Measurements from ENCODE around the gene PPP2R2C.

PPP2R2C gene

DNA sequence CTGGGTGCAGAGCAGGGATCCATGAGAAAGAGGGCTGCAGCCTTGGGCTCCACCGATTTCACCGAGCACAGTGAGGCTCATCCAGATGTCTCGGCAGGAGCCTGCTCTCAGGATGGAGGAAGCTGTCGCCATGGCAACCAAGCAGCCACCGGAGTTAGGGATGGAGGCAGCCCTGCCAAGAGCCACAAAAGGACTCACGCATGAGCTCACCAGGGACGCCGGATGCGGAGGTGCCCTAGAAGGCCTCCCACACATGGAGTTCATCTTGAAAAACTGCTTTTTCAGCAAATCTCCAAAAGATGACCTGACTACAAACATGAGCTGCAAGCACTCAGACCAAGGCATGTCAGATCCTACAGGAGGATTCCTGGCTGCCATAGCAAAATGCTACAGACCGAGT, 112.0 kb downstream of the PPP2R2C start:
- no peak for DNase-seq

DNA sequence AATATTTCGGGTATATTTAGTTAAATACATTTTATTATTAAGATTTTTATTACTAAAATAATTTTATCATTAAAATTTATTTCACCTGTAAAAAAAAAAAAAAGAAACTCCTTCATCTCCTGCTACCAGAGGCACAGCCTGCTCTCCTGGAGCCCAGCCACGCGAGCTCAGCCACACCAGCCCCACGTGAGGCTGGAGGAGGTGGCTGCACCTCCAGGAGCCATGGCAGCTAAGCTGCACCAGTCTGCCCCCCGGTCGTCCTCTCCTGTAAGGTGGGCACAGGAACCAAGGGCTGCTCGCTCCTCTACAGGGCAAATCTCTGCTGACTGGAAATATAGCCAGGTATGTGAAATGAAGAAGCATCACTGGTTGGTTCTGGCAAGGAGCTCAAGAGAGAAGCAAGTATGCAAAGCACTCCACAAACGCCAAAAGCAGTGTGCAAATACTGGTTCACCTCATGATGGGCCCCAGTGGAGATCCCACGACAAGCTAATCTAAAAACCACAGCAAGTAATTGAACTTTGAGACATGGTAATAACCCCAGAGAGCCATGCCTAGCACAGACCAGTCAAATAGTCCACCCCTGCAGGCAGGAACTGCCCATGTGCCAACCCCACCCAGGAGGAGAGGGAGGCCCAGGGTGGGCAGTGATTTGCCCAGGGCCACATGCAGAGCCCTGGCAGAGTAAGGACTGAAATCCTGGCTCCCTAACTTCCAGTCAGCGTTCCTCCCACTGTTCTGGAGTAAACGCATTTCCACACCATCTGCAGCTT, 112.7 kb downstream of the PPP2R2C start:
- DNase-seq, result no peak

DNA sequence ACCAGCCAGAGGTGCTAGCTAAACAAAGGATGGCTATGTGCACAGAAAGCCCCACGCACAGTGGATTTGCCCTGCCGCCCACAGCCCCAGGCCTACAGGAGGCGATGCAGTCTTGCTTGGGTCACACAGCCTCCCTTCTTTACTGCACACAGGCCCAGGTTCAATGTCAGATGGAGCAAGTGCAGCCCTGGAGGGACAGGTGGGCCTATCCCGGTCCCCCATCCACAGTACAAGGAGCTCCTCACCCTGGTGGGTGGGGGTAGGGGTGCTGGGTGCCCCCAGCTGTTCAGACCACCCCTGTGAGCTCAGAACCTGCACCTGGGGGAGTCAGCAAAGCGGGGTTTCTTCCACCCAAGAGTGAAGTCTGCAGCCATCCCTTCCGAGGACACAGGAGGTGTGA, 114.9 kb downstream of the PPP2R2C start:
- no peak for DNase-seq

DNA sequence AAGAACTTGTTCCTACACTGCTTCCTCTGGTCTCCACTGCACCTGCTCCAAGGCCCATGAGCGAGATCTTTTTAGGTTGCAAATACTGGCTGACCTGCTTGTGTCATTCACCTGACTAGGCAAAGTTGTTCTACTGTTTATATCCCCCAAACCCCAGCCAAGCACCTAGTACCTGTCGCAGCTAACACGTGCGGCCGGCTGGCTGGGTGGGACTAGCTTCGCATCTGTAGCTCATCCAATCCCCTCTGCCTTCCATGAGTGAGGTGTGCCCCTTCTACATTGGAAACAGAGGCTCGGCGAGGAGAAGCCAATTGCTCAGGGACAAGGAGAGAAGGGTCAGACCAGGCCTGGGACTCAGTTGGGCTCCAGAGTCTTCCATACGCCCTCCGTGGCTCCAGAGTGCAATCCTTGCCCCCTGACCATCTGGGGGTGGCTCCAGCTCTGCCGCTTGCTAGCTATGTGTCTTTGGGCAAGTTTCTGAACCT, 116.3 kb downstream of the PPP2R2C start:
- no peak for DNase-seq

DNA sequence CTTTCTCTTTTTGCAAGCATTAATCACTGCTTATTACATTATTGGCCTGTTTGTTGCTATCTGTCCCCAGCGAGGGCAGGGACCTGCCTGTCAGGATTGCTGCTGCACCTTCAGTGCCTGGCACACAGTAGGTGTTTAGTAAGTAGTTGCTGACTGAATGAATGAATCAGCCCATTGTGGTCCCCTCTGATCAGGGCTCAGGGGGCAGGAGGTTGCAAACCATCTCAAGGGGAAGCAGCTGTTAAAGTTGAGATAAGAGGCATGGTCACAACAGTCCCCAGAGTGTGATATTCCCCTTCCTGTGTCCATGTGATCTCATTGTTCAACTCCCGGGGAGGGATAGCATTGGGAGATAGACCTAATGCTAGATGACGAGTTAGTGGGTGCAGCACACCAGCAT, 117.4 kb downstream of the PPP2R2C start:
- no peak for DNase-seq

DNA sequence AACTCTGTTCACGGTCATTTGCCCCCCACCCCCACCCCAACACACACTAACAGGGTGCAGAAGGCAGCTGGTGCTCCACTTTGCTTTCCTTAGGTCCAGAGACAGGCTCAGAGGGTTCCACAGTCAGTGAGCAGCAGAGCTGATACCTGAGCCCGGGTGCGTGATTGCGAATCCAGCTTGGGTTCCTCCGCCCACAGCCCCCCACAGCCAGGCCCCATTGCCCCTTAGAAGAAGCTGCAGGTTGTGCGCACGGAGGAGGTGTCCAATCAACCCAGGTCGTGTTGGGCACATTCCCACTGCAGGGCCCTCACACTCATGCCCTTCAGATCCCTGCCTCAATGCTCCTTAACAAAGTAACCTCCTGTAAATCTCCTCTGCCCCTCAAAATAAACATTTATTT, 117.8 kb downstream of the PPP2R2C start:
- no peak for DNase-seq

DNA sequence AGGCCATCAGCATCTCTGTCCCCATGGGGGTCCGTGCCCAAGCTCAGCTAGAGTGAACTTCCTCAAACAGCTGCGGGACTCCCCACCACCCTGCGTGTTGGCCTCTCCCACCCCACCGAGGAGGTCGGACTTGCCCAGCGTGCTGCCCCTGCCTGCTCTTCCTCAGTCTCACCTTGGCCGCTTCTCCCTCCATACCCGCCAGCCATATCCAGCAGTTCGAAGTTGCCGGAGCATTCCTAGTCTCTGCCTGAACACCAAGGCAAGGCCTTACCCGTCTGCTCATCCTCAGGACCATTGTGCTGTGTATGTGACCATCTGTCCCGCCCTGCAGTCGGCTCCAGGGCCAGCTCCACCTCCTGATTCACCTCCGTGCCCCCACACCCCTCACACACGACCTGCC, 118.3 kb downstream of the PPP2R2C start:
- DNase-seq, result no peak

DNA sequence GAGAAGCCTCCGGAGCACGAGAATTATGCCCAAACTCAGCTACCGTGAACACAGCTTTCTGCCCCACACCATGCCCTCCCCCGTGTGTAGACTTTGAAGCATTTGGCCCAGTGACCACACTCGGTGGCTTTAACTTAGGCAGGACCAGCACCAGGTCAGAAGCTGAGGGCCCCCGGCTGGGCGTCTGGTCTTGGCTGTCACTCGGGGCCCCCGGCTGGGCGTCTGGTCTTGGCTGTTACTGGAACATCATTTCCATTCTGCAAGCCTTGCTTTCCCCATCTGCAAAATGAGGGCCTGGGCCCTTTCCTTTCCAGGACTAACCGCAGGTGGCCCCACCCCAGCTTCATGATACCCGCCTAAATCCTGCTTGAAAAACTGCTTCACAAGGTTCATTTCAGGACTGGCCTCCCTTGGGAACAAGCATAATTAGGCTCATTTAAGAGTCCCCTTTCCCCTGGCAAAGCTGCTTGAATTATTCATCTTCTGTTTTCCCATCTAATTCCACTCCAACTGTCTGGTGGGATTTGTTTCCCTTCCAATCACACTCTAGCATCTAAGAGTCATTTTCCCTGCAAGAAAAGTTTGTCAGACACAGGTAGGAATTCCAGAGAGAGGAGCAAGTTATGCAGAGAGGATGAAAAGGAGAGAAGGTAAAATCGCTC, 120.3 kb downstream of the PPP2R2C start:
- no peak for DNase-seq

DNA sequence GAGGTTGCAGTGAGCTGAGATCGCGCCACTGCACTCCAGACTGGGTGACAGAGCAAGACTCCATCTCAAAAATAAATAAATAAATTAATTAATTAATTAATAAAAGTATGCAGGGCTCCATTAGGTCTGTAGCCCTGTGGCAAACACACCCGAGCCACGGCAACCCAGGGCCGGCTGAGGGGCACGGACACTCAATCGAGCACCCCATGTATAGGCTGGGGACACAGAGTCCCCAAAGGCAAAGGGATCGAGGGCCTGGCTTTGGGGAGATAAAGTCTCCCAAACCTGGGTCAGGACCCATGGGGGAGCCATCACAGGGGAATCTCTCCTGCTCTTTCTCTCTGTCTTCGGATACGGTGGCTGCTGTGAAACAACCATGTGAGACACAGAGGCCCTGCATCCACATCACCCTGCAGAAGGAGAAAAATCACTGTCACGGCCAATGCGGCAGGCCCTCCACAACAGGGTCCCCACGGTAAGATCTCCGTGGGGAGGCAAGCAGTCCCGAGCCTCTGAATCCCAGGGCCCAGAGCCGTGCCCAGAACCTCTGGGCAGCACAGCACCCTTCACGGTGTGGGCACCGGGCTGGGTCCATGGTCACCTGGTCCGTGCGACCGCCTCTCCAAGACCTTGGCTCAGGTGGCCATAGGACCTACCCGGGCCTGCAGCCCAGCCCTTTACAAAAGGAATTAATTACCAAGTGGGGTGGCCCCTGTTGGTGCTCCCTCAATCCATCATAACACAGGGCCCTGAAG, 121.0 kb downstream of the PPP2R2C start:
- no peak for DNase-seq

DNA sequence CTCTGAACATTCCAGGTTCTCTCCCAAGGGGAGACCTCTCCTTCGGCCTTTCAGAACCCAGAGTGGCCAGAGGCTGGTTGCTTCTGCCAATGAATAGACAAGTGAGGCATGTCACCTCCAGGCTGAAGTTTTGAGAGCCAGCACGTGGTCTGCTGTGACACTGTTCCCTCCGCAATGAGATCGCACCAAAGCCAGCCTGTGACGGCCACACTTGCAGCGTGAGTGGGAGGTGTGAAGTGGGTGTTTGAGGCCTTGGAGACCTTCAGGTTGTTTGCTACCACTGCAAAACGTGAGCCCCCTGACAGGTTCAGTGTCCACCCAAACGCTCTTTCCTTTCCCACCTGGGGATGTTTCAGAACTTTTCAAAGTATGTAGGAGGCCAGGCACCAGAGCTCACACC, 121.8 kb downstream of the PPP2R2C start:
- no peak for DNase-seq

DNA sequence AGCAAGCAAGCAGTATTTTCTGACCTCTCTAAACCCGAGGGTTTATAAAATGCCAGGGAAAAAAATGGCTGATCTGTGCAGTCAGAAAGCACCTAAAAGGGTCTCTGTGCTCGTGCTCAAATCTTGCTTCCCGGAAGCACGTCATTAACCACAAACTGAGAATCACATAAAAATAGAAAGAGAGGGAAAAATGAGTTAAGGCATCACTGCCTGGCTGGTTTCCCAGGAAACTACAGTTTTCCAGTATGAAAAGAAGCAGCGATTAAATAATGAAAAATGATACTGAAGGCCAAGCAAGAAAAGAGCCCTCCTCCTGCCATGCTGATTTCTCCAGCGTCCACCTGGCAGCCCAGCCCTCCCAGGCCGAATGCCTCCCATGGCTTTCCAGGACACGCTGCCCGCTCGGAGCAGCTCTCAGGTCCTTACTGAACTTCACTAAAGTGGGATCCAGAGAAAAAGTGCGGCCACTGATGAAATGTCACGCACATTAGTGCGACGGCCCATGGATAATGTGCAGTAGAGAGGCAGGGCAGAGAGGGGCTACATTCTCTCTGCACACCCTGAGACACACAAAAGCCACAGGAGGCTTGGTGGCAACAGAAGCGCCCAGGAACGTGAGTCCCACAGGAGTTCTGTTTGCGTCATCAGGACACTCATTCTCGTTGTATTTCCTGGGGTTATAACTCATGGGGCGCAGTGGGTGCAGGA, 122.4 kb downstream of the PPP2R2C start:
- DNase-seq, result no peak

DNA sequence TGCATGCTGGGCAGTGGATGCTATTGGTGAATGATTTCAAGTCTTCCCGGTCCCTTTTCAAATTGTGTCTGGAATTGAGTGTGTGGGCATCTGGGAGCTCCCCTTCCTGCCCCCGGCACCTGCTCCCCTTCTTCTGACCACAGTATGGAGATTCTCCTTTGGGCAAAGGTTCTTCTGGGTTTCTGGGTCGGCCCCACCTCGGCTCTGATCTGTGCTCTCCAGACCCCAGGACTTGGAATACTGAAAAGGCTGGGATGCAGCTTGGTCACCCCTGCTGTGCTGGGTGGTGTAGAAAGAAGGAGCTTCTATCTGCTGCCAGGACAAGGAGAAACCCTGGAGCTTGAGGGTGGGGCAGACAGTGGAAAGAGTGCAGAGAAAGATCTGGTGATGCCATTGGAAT, 124.0 kb downstream of the PPP2R2C start:
- DNase-seq, result no peak

DNA sequence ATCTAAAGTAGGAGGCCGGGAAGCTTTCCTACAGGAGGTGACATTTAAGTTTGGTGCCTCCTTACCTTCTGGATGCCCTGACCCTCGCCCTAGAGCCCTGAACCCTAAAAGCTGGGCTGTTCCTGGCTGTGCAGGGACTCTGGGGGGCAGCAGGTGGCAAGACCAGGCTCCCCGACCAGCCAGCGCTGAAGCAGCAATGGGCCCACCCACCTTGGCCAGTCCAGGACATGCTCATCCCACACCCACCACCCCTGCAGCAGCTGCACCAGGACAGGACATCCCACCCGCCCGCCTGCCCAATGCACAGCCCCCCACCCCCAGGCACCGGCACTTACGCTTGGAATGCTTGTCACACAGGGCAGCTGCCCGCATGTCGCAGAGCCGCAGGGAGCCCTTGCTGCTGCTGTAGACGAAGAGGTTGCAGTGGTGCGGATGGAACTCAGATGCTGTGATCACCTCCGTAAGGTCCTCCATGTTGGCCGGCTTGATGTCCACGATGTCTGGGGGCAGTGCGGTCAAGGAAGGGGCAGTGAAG, 124.8 kb downstream of the PPP2R2C start:
- DNase-seq, result no peak

DNA sequence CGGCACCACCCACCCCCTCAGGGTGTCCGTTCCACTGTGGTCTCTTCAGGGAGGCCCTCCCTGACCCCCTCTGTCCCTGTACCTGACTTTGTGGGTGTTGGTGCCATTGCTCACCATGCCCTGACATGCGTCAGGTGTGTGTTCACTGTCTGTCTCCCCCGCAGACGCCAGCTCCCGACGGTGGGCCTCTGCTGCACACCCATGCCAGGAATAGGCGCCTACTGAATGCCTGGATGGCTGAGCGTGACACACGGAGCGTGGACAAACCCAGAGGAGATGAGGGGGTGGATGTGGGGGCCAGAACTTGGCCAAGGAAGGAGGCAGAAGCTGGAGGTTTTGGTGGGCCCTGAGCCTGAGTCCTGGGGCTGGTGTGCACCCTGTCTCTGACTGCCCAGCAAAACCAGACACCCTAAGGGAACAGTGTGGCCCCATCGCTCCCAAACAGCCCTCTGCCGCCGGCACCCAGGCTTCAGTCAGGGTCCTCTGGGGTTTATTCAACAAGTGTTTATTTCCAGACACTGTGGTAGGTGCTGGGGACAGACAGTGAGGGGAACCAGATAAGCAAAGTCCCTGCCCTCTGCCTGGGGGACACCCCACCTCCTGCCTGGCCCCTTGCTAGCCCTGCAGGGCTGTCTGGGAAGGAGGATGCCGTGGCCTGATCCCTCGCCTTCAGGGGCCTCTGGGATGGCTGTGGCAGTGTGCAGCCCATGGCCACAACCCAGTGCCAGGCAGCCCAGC, 125.9 kb downstream of the PPP2R2C start:
- no peak for DNase-seq

DNA sequence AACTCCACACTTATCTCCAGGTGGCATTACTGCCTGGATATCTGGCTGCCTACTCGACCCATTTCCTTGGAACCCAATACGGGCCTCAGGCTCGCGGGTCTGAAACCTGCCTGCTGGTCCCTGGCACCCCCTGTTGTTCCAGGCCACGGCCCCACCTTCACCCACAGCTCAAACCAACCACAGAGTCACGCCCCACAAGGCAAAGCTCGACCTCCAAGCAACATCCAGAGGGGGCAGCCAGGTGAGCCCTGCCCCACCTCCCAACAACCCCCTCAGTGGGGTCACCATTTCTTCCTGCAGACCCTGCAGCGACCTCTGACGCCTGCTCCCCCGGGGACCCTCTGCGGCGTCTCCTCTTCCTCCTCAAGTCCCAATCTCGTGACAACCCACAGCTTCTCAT, 126.5 kb downstream of the PPP2R2C start:
- no peak for DNase-seq

DNA sequence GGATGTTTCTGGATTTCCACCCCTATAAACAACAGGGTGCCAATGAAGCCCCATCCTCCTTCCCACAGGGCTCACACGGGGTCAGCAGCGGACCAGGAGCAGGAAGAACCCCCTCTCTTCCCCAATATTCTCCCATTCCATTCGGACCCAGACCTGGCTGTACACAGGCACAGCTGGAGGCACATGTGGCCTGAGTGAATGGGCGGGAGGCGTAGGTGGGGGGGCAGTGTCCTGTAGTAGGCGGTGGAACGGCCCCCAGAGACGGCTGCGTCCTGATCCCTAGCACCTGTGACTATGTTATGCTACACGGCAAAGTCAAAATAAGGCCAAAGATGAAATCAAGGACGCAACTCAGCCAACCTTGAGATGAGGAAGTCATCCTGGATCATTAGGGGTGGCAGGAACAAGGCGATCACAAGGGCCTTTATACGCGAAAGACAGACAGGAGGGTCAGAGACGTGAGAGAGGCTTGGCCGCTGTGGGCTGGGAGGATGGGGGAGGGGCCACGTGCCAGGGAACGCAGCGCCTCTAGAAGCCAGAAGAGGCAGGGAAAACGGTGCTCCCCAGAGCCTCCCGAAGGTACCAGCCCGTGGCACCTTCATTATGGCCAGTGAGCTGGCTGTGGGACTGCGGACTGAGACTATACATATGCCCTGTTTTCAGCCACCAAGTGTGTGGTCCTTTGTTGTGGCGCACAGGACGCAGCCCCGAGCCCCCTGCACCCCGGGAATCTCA, 127.2 kb downstream of the PPP2R2C start:
- DNase-seq, result no peak

DNA sequence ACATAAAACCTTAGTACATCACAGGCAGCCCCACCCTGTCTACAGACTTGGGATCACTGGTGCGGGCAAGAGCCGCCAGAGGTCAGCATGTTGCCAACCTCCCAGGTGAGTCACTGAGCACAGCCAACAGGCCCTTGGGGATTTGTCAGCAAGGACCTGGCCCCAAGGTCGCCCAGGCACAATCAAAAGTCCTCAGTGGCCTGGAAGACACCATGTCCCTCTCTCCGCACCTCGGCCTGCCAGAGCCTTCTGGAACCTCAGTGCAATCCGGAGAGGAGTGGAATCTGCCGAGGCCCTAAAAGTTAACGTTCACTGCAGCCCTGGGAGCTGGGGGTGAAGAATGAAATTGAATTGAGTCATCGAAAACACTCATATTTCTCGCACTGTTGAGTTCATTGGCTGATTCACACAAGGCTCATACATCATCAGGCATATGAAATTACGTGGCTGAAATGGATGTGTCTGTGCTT, 128.4 kb downstream of the PPP2R2C start:
- no peak for DNase-seq

DNA sequence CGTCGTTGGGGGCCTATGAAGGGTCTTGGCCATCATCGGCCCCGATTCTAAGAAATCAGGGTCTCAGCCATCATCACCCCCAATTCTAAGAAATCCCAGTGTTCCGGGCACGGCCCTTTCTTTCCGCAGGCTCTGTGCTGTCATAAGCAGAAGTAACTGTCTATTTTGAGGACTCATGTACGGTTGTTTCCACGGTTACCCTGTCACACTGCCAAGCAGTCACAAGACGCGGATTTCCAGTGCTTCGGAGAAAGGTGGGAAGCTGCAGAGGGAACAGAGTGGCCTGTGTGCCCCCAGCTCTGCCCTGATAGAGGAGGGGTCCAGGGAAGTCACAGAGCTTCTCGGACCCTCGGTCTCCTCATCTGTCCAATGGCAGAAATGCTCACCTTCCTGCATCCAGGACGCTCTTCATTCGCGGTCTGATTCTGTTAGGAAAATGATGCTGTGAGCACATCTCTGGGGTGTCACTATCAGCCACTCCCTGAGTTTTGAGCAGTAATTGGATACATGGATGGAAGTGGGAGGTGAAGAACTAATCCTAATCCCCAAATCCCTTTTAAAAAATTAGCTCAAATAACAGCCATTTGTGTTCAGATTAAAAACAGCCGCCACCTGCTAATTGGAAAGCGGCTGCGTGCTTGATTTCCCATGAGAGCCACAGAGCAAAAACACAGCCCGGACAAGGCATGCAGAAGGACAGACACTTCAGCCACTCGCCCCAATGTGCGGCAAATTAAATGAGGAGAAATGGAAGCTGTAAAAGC, 129.7 kb downstream of the PPP2R2C start:
- DNase-seq, result no peak

DNA sequence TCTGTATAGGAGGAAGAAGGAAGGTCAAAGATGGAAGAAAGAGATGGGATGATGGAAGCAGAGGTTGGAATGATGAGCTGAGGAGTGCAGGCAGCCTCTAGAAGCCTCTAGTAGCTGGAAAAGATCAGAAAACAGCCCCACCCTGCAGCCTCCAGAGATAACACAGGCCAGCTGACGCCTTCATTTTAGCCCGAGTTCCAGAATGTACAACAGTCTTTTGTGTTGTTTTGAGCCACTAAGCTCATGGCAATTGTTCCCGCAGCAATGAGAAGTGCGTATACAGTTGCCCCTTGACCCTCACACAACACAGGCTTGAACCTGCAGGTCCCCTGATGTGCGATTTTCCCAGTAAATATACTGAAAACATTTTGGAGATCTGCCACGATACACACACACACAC, 130.7 kb downstream of the PPP2R2C start:
- no peak for DNase-seq

DNA sequence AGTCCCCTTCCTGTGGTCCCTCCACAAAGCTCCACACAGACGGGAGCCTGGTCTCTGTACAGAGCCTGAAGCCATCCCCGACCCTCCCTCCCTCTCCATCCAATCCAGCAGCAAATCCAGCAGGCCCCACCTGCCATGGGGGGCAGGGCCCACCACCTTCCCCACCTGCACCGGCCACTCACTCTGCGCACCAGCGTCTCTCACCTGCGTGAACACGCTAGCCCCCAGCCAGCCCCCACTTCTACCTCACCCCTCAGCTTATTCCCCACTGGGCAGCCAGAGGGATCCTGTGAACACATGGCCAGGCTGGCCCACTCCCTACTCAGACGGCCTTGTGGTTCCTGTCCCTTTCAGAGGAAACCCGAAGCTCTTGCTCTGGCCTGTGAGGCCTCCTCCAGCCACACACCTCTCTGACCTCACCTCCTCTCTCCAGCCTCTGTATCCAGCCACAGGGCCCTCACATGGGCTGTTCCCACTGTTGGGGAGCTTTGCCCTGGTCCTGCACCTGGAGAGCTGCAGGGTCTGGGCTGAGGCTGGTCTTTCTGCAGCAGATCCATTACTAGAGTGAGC, 131.9 kb downstream of the PPP2R2C start:
- no peak for DNase-seq

Data from activated gamma-delta T cell treated with Interleukin-2 at 50 U/mL for 16 hours (primary cell).